HepG2 (cell line): ENCODE results near the gene MAST1. TPM values are rescaled to one million over a fixed set of nuclear protein-coding genes. Genes with fewer than 3 reads are reported as not detected.

Source experiments
- ATAC-seq: fragments of 200-7000 bp; cut with Tn5 transposase; 3 replicates; pipeline ENCODE4 v1.9.1; 2020; ENCODE audit warnings: mild to moderate bottlenecking, moderate library complexity
- BruUV-seq: library from RNA; stranded (reverse); fragments of 400-500 nt; replicated peaks from 2 replicates; lab custom pipeline; 2021; lab: Mats Ljungman, UMichigan
- CTCF ChIA-PET: fragments of 300-600 bp; formaldehyde crosslinking; extraction: SDS; loops from one replicate; lab custom pipeline; 2021; ENCODE audit warnings: low total read pairs, inconsistent platforms, low intra/inter-chr PET ratio; lab: Yijun Ruan, JAX
- POLR2A ChIA-PET: fragments of 350-600 bp; sonication (Branson Sonifier 250); formaldehyde crosslinking; loops from one replicate; lab custom pipeline; 2020; ENCODE audit warnings: antibody characterized with exemption, inconsistent platforms; lab: Yijun Ruan, JAX
- DNase-seq: peaks from one replicate; pipeline ENCODE4 v3.0.0-alpha.2; 2015; ENCODE audit warnings: low spot score
- FAIRE-seq: peaks from 3 replicates; lab custom pipeline; 2011; peaks lifted over from hg19 to GRCh38; lab: Jason Lieb, UNC
- H2AFZ ChIP-seq: one replicate; pipeline ENCODE4 v1.6.1; 2011; ENCODE audit warnings: low read length, inconsistent platforms
- H3K27ac ChIP-seq: fragments of 300-600 bp; 3 replicates; pipeline ENCODE4 v1.8.0; 2011; ENCODE audit warnings: mixed run types, mild to moderate bottlenecking, mixed read lengths, low read length, inconsistent platforms; ENCODE audit not compliant: insufficient read depth; ENCODE audit errors: extremely low read length
- H3K27me3 ChIP-seq, 2 experiments: fragments of 200-600 bp in 1 of 2; 2 replicates in 1 of 2; 3 replicates in 1 of 2; pipeline versions ENCODE4 v1.6.0 to v1.8.0; 2011; ENCODE audit warnings: low read length in 2 of 2, mild to moderate bottlenecking in 2 of 2, moderate library complexity in 2 of 2, inconsistent platforms in 1 of 2; ENCODE audit not compliant: insufficient read depth in 2 of 2, control insufficient read depth in 1 of 2
- H3K36me3 ChIP-seq, 2 experiments: fragments of 200-600 bp in 1 of 2; replicated peaks in 1 of 2; 2 replicates in 1 of 2; 3 replicates in 1 of 2; pipeline versions ENCODE4 v1.5.1 to v1.8.0; 2011; ENCODE audit warnings: low read length in 2 of 2, inconsistent platforms in 1 of 2; ENCODE audit not compliant: insufficient read depth in 2 of 2, control insufficient read depth in 1 of 2
- H3K4me1 ChIP-seq: 2 replicates; pipeline ENCODE4 v1.5.1; 2012; ENCODE audit warnings: low read length, inconsistent platforms; ENCODE audit not compliant: insufficient read depth
- H3K4me2 ChIP-seq: 2 replicates; pipeline ENCODE4 v1.6.0; 2011; ENCODE audit warnings: low read depth, low read length, inconsistent platforms
- H3K4me3 ChIP-seq, 3 experiments: fragments of 200-600 bp in 1 of 3; sonication (generic), shearing (Covaris generic) in 1 of 3; replicated peaks in 1 of 3; 2 replicates each; pipeline ENCODE4 v1.5.1; 2011 to 2016; ENCODE audit warnings: low read length in 3 of 3, inconsistent platforms in 2 of 3, low read depth in 2 of 3, mild to moderate bottlenecking in 2 of 3, control low read depth in 1 of 3, mixed read lengths in 1 of 3; ENCODE audit not compliant: insufficient read depth in 1 of 3
- H3K79me2 ChIP-seq: one replicate; pipeline ENCODE4 v1.6.1; 2011; ENCODE audit warnings: low read length, inconsistent platforms; ENCODE audit not compliant: insufficient read depth
- H3K9ac ChIP-seq: 2 replicates; pipeline ENCODE4 v1.6.0; 2011; ENCODE audit warnings: mild to moderate bottlenecking, low read depth, low read length, inconsistent platforms; ENCODE audit not compliant: insufficient read depth
- H3K9me3 ChIP-seq: 2 replicates; pipeline ENCODE4 v1.5.1; 2012; ENCODE audit warnings: mild to moderate bottlenecking, low read length
- H4K20me1 ChIP-seq: 2 replicates; pipeline ENCODE4 v1.6.0; 2011; ENCODE audit warnings: inconsistent platforms, mild to moderate bottlenecking, low read length, moderate library complexity; ENCODE audit not compliant: insufficient read depth
- CREB1 ChIP-seq, 2 experiments: fragments of 450-650 bp in 1 of 2; IDR thresholded peaks; 2 replicates each; pipeline ENCODE4 v1.6.1; 2016 to 2017; ENCODE audit warnings: control low read depth in 1 of 2, mild to moderate bottlenecking in 1 of 2, missing compliant biosample characterization in 1 of 2, missing genetic modification characterization in 1 of 2
- FOXP1 ChIP-seq, 2 experiments: fragments of 450-650 bp in 1 of 2; IDR thresholded peaks; 2 replicates each; pipeline ENCODE4 v1.6.1; 2017 to 2018; ENCODE audit warnings: antibody characterized with exemption in 1 of 2
- GFI1 ChIP-seq: sonication (generic); formaldehyde crosslinking; IDR thresholded peaks from 2 replicates; pipeline ENCODE4 v1.5.0; 2020; ENCODE audit warnings: missing genetic modification reagents, mild to moderate bottlenecking, borderline replicate concordance
- KDM5A ChIP-seq: fragments of 200-600 bp; sonication (generic); IDR thresholded peaks from 2 replicates; pipeline ENCODE4 v1.7.0; 2018; ENCODE audit warnings: antibody characterized with exemption, mild to moderate bottlenecking, low read length, borderline replicate concordance
- MATR3 ChIP-seq: sonication (generic); formaldehyde crosslinking; IDR thresholded peaks from 2 replicates; pipeline ENCODE4 v1.4.0; 2020; ENCODE audit warnings: missing genetic modification reagents
- MIER3 ChIP-seq: IDR thresholded peaks from 2 replicates; pipeline ENCODE4 v1.6.1; 2016; ENCODE audit warnings: missing compliant biosample characterization, borderline replicate concordance
- NR1H2 ChIP-seq: sonication (generic); formaldehyde crosslinking; IDR thresholded peaks from 2 replicates; pipeline ENCODE4 v1.8.1; 2022; ENCODE audit warnings: low read depth, missing genetic modification reagents, borderline replicate concordance
- NRL ChIP-seq: sonication (generic); formaldehyde crosslinking; IDR thresholded peaks from 2 replicates; pipeline ENCODE4 v1.5.0; 2020; ENCODE audit warnings: missing genetic modification reagents, mild to moderate bottlenecking, moderate library complexity, borderline replicate concordance
- RBM22 ChIP-seq: fragments of 200-400 bp; formaldehyde crosslinking; optimal IDR thresholded peaks from 2 replicates; pipeline ENCODE3; 2017; ENCODE audit warnings: mild to moderate bottlenecking, low read length, moderate library complexity
- RFX5 ChIP-seq: IDR thresholded peaks from 2 replicates; pipeline ENCODE4 v1.6.1; 2011; ENCODE audit warnings: low read depth, low read length, improper control_type of control experiment
- SMARCE1 ChIP-seq: fragments of 450-650 bp; IDR thresholded peaks from 2 replicates; pipeline ENCODE4 v1.6.1; 2017; ENCODE audit warnings: borderline replicate concordance
- SNAPC2 ChIP-seq: sonication (generic); formaldehyde crosslinking; IDR thresholded peaks from 2 replicates; pipeline ENCODE4 v1.8.1; 2022; ENCODE audit warnings: mild to moderate bottlenecking, missing genetic modification reagents
- ZBTB21 ChIP-seq: sonication (generic); formaldehyde crosslinking; IDR thresholded peaks from 2 replicates; pipeline ENCODE4 v1.4.0; 2020; ENCODE audit warnings: missing genetic modification reagents
- ZNF343 ChIP-seq: sonication (generic); formaldehyde crosslinking; IDR thresholded peaks from 2 replicates; pipeline ENCODE4 v1.4.0; 2020; ENCODE audit warnings: mild to moderate bottlenecking, missing genetic modification reagents
- ZNF652 ChIP-seq: IDR thresholded peaks from 2 replicates; pipeline ENCODE4 v1.6.1; 2016; ENCODE audit warnings: low read depth, borderline replicate concordance
- ZNF687 ChIP-seq: sonication (generic); formaldehyde crosslinking; IDR thresholded peaks from 2 replicates; pipeline ENCODE4 v1.5.1; 2020; ENCODE audit warnings: mild to moderate bottlenecking, missing genetic modification reagents, moderate library complexity
- ZNF891 ChIP-seq: sonication (generic); formaldehyde crosslinking; IDR thresholded peaks from 2 replicates; pipeline ENCODE4 v1.5.0; 2020; ENCODE audit warnings: mild to moderate bottlenecking, missing genetic modification reagents
- WGBS: methylation state at CpG from one replicate; pipeline ENCODE4 v1.1.6; 2017; ENCODE audit warnings: low lambda C conversion rate; 5-methylcytosine and 5-hydroxymethylcytosine counted together
- in situ Hi-C: cut with HindIII; loops from 2 replicates; pipeline ENCODE4 v1.10.0; 2017; ENCODE audit warnings: low pct_unique_long_range_greater_than_20kb; ENCODE audit not compliant: extremely low pct_ligation_motif_present
- intact Hi-C: fragments of 100-400 bp; cut with micrococcal nuclease; formaldehyde crosslinking; loops from one replicate; pipeline ENCODE4 v1.10.0; 2022; ENCODE audit not compliant: unreplicated experiment
- polyA plus RNA-seq, 8 experiments: library from polyadenylated mRNA; depleted of rRNA in 3 of 8; stranded (reverse) in 7 of 8; unstranded in 1 of 8; fragments of >200 nt; fragmentation: Illumina TruSeq in 4 of 8; extraction: Trizol in 4 of 8; gene quantifications; 2 replicates each; pipeline versions ENCODE4 v1.2.1 to v1.2.3, GENCODE V29; 2011 to 2016; ENCODE audit warnings: low read depth in 4 of 8, missing spikeins in 1 of 8, mixed read lengths in 1 of 8; ENCODE audit not compliant: insufficient read depth in 1 of 8
- total RNA-seq, 5 experiments: library from RNA; depleted of rRNA; stranded (reverse); fragments of >200 nt; fragmentation: Illumina TruSeq; extraction: Trizol; gene quantifications; 2 replicates each; pipeline ENCODE4 v1.2.3, GENCODE V29; 2016; ENCODE audit warnings: low read depth in 1 of 5

MAST1 gene
- total and polyA plus RNA-seq, 2 of the 13 experiments (the other 11 are each of a cell fraction or from before 2014, with no cell fraction given): 0.73 to 4.7 TPM

- peaks cover 41% of the 10 kb centered on the region for H3K4me1 ChIP-seq
Measured at GRCh38 chr19:12838886-12839756, 806 bp downstream of the MAST1 start.

More at GRCh38 chr19:12838886-12839756, 806 bp downstream of the MAST1 start:
- POLR2A ChIA-PET: no interaction called here
- no peak overlapping the region for H2AFZ ChIP-seq
- peak overlapping the region; percentile 49 to 75 (median 70); a peak in 4 of 6 replicates for H3K4me3 ChIP-seq
- no peaks in the 10 kb centered on the region for H3K36me3 ChIP-seq
- BruUV-seq: TSS peak; percentile 44
- peak; percentile 37 for FAIRE-seq
- in situ Hi-C loops: loop anchor here (5.0 kb wide), 1 partner anchor 67 kb away; no protein-coding TSS in a partner anchor
- 63% methylated on average over 13 of the region's 21 CpGs for WGBS
- H3K9ac ChIP-seq: 0 out of 2 replicates have a peak overlapping the region, but pooled peaks have one; percentile 54
- H3K27me3 ChIP-seq: peaks cover 0 to 11% of the 10 kb centered on the region in 2 experiments; a peak in 2 of 5 replicates
- CTCF ChIA-PET: no interaction called here
- no peaks in the 10 kb centered on the region for H3K79me2 ChIP-seq
- no peak for DNase-seq
- no peak for ATAC-seq
- intact Hi-C loops: no loop called here
- H3K27ac ChIP-seq: no peak overlapping the region
- H3K4me2 ChIP-seq: peak overlapping the region; percentile 84
- H4K20me1 ChIP-seq: no peaks in the 10 kb centered on the region
- H3K9me3 ChIP-seq: no peaks in the 10 kb centered on the region
- TF ChIP-seq ZNF343 (CRISPR knock-in tag): no peak
- TF ChIP-seq FOXP1 (IDR thresholded peaks at IDR 0.05): no peak
- TF ChIP-seq FOXP1 (CRISPR knock-in tag; IDR thresholded peaks at IDR 0.05): no peak
- TF ChIP-seq NRL (CRISPR knock-in tag): no peak
- TF ChIP-seq KDM5A: no peak
- TF ChIP-seq RFX5: no peak
- no peak for TF ChIP-seq MATR3
- TF ChIP-seq ZBTB21 (CRISPR knock-in tag): 0 out of 2 replicates have a peak, but pooled peaks have one; percentile 27
- TF ChIP-seq NR1H2 (CRISPR knock-in tag): no peak
- no peak for TF ChIP-seq SMARCE1
- TF ChIP-seq MIER3 (CRISPR knock-in tag): no peak
- TF ChIP-seq ZNF891 (CRISPR knock-in tag): no peak
- TF ChIP-seq SNAPC2 (CRISPR knock-in tag): no peak
- TF ChIP-seq GFI1 (CRISPR knock-in tag): no peak
- TF ChIP-seq ZNF652 (CRISPR knock-in tag): no peak
- TF ChIP-seq RBM22: no peak
- TF ChIP-seq ZNF687 (CRISPR knock-in tag): peak; percentile 6
- peak; percentile 34; the same call in 1 of the 2 replicates for TF ChIP-seq CREB1 (IDR thresholded peaks at IDR 0.05)
- no peak for TF ChIP-seq CREB1 (CRISPR knock-in tag; IDR thresholded peaks at IDR 0.05)
